Fibroblast of the aortic adventitia (primary cell): ENCODE data around the gene ARRB1. TPM values are rescaled to one million over a fixed set of nuclear protein-coding genes. Genes with fewer than 3 reads are reported as not detected.

ENCODE experiments used
- DNase-seq: peaks from one replicate; pipeline ENCODE4 v3.0.0-alpha.2; 2010; ENCODE audit warnings: low read depth
- H3K4me3 ChIP-seq: 2 replicates; pipeline ENCODE4 v1.5.1; 2011; ENCODE audit warnings: low read depth, mild to moderate bottlenecking, control low read depth, low read length, moderate library complexity
- CTCF ChIP-seq: IDR thresholded peaks from 2 replicates; pipeline ENCODE4 v1.5.1; 2011; ENCODE audit warnings: mild to moderate bottlenecking, low read length, control low read depth, inconsistent platforms; ENCODE audit not compliant: insufficient read depth
- total RNA-seq: library from RNA; depleted of rRNA; stranded (reverse); fragments of >200 nt; gene quantifications from 2 replicates; pipeline ENCODE4 v1.2.3, GENCODE V29; 2012; ENCODE audit warnings: low replicate concordance

Gene ARRB1
- total RNA-seq, 1 donor: 36.3 TPM

GRCh38 chr11:75303544-75304224 lies 47.8 kb downstream of the ARRB1 start:
- no peak overlapping the region for H3K4me3 ChIP-seq
- no peak for DNase-seq
- TF ChIP-seq CTCF: no peak

GRCh38 chr11:75302371-75302770 lies 49.1 kb downstream of the ARRB1 start:
- no peak overlapping the region for H3K4me3 ChIP-seq
- DNase-seq: no peak
- TF ChIP-seq CTCF: no peak

GRCh38 chr11:75301601-75302345 lies 49.7 kb downstream of the ARRB1 start:
- no peak overlapping the region for H3K4me3 ChIP-seq
- TF ChIP-seq CTCF: no peak
- no peak for DNase-seq

- DNase-seq: no peak
- TF ChIP-seq CTCF: no peak
- H3K4me3 ChIP-seq: no peak overlapping the region
These were observed 50.3 kb downstream of the ARRB1 start for GRCh38 chr11:75301131-75301530.

- TF ChIP-seq CTCF: no peak
- no peak overlapping the region for H3K4me3 ChIP-seq
- no peak for DNase-seq
These were observed 52.5 kb downstream of the ARRB1 start for GRCh38 chr11:75298976-75299260.

GRCh38 chr11:75298191-75298975 lies 53.1 kb downstream of the ARRB1 start:
- TF ChIP-seq CTCF: no peak
- DNase-seq: no peak

More at GRCh38 chr11:75298191-75298975, 53.1 kb downstream of the ARRB1 start:
- H3K4me3 ChIP-seq: no peak overlapping the region
